NOMO-1 (cell line): Measurements from ENCODE around the gene TRMT61A.

Source experiments
- DNase-seq, 2 experiments: peaks; one replicate each; lab custom pipeline; 2025; ENCODE audit not compliant: unreplicated experiment in 2 of 2; lab: John Stamatoyannopoulos, UW

TRMT61A gene

DNA sequence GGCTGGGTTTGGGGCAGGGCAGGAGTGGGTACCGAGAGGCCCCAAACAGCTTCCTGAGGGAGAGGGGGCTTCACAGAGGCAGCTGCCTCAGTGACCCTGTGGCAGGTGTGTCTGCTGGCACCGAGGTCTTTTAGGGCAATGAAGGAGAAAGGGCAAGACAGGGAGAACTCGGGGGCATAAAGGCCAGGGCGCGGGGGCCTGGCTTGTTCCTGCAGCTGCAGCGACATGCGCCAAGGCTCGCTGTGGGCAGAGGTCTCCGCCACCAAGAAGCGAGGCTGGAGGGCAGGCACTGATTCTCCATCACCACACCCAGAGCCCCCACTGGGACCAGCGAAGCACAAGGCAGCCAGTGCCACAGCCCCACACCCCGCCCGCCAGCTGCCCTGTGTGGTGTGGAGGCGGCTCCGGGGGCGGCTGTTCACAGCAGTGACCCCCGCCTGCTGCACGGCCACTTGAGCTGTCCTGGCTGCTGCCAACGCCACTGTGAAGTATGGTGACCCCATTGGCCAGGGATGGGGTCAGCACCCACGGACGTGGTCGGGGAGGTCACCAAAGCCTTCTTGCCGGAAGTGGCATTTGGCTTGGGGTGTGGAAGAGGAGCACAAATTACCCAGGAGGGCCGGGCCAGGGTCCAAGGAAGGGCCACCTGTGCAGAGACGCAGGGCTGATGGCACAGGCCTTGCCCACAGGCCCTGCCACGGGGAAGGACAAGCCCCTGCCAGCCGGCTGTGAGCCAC, 17.1 kb downstream of the TRMT61A start:
- DNase-seq: no peak

DNA sequence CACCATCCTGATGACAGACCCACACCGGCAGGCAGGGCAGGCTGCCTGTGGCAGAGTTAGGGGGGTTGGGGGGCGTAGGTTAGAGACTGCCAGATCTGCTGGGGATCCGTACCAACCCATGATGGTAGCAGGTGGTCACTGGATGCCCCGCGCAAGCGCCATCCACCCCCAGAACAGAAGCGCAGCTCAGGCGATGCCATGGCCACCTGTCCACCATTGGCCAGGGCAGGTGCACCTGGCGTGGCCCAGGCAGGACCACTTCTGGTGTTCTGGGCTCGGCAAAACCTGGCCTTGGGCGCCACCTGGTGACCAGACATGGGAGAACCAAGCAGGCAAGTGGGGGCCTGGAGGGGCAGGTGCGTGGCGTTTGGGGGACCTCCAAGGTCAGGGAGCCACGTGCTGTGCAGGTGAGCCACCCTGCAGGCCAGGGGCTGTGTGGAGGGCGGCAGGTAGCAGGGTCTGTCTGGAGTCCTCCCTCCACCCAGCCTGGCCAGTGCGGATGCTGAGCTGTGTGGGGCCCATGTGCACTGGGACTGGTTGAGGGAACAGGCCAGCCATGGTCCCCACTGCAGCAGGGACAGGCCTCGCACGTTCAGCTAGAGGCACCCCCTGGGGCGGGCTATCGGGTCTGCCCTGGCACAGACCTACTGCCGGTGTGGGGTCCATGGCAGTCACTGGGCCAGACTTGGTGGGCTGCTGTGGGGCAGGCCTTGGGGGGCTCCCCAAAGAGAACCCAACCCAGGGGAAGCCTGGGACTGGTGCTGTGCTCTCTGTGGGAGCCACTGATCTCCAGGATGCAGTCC, 17.9 kb downstream of the TRMT61A start:
- peak; percentile 31 to 43 for DNase-seq

DNA sequence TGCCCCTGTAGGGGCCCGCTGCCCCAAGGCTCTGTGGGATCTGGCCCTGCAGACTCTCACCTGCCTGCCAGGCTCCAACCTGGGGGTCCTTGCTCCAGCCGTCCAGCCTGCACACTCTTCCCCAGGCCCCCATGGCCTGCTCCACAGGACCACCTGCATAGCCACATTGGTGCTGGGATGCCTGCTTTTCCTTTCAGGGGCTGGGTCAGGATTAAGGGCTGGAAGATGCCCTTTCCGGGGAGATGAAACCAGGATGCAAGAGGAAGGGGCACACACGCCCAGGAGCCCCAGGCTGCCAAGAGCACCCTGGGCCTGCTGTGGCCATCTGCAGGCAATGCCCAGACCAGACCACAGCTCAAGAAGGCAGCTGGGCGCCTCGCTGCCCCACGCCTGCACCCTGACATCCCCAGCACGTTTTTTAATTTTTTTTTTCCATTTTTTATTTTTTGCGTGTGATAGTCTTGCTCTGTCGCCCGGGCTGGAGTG, 18.5 kb downstream of the TRMT61A start:
- DNase-seq: no peak

DNA sequence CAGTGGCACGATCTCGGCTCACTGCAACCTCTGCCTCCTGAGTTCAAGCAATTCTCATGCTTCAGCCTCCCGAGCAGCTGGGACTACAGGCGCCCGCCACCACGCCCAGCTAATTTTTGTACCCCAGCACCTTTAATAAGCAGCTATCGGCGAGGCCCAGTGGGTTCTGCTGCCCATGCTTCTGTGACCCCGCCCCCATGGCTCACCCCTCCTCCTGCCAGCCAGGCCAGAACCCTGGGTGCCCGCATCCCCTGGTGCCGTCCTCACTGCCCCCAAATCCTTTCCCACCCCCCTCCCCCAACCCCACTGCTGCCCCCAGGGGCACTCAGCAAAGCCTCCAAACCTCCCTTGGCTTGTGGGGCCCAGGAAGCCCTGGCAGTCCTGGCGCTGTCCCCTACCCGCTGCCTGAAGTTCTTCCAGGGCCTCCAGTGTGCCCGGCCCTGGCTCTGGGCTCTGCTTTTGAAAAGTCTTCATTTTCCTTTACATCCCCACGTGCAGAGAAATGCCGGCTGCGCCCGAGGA, 19.0 kb downstream of the TRMT61A start:
- no peak for DNase-seq

DNA sequence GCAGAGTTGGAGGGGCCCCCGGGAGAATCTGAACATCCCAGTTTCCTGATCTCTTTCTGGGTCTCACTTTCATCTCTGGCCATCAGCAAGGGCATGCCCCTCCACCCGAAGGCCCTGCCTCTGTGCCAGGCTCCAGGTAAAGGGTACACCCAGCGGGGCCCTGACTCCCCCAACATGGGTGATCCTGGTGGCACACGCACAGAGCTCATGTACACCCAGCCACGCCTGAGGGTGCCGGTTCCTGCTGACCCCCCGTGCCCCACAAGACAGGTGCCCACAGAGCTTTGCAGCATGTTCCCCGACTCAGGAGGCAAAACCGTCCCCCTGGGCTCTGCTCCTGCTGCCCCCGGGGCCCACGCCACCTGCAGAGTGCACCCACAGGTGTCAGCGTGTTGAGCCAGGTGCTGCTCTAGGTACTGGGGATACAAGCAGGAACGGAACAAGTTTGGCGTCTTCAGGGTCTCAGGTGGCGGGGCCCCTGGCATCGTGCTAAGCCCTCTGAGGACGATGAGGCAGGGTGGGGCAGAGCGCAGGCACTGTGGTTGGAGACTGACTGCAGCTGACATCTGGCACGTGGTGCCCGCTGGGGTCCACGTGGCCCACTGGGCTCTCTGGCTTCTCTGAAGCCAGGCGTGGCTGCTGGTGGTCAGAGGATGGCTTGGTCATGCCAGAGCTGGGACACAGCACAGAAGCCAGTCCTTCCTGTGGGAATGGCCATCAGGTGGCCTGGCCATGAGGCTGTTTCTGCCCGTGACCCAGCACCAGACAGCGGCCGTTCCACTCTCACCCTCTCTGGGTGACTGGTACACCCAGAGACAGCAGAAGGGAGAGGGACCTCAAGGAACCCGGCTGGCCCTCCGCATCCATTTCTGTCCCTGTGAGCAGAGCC, 19.7 kb downstream of the TRMT61A start:
- no peak for DNase-seq

DNA sequence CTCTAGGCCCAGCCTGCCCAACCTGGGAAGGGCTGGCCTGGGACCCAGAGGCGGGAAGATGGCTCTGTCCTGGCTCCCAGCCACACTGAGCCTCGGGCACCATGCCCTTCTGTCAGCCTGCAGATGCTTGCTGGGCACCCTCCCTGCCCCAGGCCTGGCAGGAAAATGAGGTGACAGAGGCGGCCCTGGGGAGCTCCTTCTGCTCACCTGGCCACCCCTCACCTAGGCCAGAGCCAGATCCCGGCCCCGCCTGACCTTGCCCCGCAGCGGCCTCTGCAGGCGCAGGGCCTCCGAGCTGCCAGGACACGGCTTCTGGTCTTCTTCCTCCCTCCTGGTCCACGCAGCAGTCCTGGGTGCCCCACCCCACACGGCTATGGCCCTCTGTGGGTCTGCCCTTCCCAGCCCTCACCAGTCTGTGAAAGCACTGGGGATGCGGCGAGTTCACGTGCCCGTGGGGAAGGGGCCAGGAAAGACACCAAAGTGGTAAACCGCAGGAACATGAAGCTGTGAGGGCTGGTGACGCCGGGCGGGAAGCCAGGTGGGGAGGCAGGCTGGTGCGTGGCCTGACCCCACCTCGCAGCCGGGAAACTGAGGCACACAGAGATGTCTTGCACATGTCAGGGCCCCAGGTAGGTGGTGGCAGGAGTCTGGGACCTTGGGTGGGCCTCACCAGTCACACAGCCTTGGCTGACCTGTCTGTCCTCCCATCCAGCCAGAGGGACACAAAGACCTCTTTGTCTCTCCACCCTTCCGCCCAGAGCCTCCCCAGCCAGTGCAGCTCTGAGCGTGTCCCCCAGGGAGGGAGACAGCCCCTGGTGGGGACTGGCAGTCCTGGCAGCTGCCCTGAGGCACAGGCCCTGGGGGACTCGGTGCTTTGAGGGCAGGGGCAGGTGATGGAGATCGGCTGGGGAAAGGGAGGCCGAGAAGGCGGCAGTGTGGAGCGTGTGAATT, 20.6 kb downstream of the TRMT61A start:
- no peak for DNase-seq

DNA sequence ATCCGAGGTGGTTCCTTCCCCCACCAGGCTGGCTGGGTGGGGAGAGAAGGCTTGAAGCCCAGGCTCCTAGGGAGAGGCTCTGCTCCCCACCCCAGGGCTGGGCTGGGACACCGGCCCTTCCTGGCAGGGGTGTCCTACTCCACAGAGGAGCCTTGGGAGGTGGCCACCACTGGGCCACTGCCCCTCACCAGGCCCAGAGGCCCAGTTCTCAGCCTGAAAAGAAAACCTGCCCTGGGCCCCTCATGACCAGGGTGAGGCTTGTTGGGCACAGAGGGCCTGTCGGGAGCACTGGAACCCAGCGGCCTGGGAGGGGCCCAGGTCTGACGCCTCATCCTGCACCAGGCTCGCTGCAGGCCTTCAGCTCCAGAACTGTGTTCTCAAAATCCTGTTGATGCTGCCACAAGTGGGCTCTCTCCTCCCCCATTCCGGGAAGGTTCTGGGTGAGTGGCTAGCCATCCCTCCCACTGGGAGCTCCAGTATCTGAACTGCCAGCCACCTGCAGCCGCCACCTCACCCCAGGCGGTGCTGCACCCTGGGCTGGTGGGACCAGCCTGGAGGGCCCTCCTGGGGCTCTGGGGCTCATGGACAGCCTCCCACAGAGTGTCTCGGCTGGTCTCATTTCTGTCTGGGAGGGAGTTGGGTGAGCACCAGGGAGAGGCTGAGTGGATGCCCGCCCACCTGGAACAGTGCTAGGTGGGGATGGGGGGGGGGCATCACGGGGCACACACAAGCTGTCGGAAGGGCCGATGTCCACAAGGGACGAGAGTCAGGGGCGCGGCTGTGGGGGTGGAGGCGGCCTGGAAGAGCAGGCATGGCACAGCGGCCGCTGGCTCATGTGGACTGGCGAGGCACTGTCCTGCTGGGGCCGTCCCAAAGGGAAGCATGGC, 21.7 kb downstream of the TRMT61A start:
- DNase-seq: no peak

DNA sequence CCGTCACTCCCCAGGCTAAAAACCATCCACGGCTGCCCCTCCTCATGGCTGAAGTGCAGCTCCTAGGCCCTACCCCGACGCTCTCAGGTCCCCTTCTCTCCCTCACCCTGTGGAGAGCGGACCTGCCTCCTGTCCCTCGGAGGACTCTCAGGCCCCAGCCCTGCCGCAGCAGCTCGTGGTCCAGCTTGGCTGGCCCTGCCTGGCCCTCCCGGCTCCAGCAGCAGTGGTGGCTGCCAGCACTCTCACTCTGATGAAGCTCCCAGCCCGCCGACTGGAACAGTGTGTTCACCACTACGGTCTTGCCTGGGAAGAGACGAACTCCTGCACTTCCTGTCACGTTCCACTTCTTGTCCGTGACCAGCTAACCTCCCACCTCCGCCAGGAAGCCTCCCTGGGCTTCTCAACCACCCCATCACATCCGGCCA, 22.4 kb downstream of the TRMT61A start:
- DNase-seq: no peak

DNA sequence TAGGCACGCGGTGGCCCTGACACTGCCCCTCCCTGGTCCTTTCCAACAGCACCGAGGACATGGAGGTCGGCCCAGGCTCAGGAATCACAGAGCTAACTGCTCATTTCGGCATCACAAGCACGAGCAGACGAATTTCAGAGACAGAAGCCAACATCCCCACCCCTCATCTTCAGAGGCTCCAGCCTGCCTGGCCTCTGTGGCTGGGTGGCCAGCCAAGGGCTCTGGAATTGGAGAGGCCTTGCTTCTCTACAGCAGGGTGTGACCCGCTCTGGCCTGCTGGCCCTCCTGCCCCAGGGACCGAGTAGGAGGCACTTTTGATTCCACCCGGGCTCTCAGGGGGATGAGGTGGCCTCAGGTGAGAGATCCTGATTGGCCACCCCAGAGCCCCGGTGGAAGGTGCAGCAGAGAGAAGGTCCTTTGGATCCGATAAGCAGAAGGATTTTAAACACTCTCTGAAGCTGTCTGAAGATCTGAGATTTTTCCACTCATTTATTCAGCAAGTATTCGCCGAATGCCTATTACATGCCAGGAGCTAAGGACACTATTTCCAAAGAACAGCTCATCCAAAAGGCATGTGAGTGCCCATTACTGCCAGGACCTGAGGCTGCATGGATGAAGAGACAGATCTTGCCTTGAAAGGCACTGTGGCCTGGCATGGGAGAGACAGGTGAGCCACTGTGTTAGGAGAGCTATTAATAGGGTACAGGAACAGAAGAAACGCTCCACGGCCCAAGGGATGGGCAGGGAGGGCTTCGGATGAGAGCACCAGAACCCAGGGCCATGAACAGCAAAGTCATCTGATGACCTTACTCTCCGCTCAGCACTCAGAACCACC, 23.2 kb downstream of the TRMT61A start:
- no peak for DNase-seq

DNA sequence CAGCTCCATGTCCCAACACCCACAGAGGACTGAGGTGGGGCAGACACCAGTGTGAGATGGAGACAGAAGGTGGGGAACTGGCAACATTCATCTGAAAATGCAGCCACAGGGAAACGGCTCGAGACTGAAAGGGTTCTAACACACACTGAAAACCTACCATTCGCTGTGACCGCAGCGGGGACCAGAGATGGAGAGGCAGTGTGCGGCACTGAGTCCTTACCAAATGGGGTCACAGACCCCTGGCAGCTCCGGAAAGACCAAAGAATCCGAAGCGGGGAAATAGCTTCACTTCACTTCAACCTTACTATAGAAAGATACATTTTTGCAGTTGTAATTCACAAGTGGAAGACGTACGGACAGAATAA, 23.8 kb downstream of the TRMT61A start:
- DNase-seq: no peak

DNA sequence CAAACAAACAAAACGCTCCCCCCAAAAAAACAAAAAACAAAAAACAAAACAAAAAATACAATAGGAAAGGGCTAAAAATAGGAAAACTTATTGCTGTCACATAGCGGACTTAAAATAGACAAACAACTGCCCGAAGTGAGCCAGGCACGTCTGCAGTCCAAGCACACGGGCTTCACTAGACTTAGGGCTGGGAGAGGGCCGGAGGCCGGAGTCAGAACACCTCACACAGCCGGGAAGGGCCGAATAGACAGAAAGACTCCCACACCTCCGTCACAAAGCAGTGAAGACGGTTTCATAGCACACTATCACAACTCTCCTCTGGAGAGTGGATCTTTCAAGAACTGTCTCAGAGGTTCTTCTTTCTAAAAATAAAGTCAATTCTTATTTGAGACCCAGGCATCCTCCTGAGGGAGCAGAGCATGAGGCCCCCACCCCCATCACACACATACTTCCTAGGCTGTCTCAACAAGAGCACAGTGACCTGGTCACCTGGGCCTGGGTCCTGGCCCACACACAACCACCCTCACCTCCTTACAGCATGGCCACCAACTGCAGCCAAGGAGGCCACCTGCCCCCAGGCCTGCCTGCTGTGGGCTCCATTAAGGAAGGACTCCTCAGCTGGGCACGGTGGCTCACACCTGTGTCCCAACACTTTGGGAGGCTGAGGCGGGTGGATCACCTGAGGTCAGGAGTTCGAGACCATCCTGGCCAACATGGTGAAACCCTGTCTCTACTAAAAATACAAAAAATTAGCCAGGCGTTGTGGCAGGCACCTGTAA, 26.8 kb downstream of the TRMT61A start:
- no peak for DNase-seq

DNA sequence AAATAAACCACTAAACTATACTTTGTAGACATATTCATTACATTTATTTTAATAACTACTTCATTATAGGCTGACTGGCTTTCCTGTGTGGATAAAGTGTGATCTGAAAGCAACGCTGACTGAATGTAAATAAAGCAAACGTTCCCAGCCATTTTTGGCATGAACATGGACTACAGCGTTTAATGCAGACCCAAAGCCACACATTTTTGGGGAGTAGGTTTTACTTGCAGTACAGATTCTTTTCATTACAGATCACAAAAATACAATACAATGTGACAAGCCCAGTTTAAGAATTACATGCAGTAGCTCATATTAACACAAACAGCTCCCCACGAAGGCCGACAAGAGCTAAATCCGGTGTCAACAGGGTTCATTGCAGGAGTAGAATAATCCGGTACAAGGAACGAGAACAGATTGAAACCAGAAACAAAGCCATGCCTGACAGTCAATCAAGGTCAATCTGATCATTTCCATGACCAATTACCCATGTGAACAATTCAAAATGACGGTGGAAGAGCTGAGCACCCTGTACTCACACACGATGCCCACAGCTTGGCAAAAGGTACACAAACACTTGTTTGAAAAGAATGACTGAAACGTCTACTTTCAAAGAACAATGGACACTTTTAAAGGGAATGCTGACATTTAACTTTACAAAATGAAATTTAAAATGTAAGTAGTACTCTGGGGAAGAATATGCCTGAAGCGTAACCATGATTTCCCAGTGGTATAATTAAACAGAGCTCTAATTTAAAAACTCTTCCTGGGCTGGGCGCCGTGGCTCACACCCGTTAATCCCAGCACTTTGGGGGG, 28.2 kb downstream of the TRMT61A start:
- DNase-seq: no peak

DNA sequence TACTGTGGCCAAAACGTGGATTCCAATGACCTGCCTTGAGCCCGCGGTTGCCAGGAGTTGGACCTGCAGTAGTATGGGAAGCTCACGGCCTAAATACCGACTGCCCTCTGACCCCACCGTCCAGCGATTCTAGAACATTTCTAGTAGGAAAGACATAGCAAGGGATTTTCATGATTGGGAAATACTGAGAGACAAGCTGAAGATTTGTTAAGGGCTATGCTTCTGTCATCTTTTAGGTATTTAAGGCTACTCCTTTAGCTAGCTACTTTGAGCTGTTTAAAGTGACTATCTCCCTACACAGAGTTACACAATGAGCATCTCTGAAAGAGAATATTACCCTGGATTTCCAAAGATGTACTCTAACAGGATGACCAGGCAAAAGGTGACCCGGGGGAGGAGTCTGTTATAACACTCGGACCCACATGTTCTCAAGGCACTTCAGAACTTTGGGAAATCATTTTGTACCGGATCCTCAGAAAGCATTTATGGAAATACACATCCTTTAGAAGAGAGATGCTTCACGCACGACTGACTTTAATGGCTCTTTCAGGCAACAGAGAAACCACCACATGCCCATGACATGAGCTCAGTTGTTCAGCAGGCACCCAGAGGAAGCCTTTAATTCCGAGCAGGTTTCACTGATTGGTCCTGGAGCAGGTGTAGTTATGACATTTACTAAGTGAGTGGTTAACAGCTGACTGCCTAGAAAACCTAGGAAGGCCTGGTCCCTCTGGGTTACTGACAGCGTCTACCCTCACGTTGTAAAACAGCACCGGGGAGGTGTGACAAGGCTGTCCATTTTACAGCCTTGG, 29.3 kb downstream of the TRMT61A start:
- no peak for DNase-seq

DNA sequence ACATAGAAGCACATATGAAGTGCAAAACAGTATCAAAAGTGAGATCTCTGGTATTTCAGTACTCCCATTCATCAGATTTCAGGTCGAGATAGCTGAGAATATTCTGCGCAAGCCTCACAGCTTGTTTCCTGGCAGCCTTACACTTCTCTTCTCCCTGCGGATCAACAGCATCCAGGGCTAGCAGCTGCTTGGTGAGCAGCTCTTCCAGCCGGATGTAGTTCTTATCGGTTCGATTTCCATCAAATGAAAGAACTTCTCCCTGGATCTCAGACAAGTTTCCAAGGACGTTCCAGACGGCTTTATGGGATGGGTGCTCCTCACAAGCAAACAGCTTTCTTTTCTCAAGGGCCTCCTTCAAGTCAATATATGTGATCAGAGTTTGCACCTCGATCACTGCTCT, 30.8 kb downstream of the TRMT61A start:
- DNase-seq: no peak

DNA sequence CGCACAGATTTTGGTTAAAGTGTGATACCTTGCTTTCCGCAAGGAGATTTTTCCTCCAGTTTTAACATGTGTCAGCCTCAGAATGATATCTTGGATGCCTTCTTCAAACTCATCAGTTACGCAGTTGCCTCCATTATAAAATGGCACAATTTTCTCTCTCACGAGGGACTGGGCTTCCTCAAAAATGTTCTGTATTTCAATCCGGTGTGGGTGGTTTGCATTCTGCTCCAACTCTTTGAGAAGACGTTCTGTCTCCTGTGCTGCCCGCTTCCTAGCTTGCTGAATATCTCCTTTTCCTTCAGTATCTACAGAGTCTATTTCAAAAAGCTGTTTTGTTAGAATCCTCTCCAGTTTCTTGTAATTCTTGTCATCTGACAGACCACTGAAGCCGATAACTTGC, 31.7 kb downstream of the TRMT61A start:
- DNase-seq: no peak
